ENCODE measurements around the gene COQ10B.
A peak's percentile ranks its signal among the peaks of the same experiment; 100 is the strongest.
"Not testable (repeated sequence)": the region's sequence is repeated elsewhere in the genome, so short reads cannot be mapped to it uniquely, and the experiment has no call there.

COQ10B gene

DNA sequence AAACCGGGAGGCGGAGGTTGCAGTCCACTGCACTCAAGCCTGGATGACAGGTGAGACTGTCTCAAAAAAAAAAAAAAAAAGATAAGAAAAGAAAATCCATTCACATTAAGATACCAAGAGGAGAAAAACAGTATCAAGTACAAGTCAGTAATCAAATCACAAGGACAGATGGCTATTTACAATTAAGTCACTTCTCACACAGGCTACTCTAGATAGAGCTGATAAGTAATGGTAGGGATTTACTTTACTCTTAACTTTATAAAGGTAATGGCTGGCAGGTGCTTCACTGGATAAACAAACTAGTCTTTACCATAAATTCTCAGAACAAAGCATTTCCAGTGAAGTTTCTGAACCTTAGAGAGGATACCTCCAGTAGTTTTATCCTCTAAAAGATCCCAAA is 30.0 kb upstream of the COQ10B start:
- Histone ChIP-seq H2BK15ac (replicated peaks; ENCODE audit: low read depth) (no peak overlapping the region), H3K27me3 (ENCODE audit: insufficient read depth, low read length, poor library complexity) (no peaks in the 10 kb centered on the region), H2BK120ac (ENCODE audit: low read depth, low read length) (no peak overlapping the region), H3K4me3 (ENCODE audit: low read length) (no peak overlapping the region), H3K36me3 (ENCODE audit: control insufficient read depth, insufficient read depth, low read length) (no peaks in the 10 kb centered on the region), H4K5ac (ENCODE audit: low read length) (no peak overlapping the region), H3K18ac (ENCODE audit: low read length) (no peak overlapping the region), H3K9ac (ENCODE audit: low read length) (no peak overlapping the region), H2BK5ac (ENCODE audit: low read length) (no peak overlapping the region), H3K4me2 (ENCODE audit: low read length) (no peak overlapping the region), H3K79me2 (ENCODE audit: control insufficient read depth, insufficient read depth, low read length) (peaks cover 58% of the 10 kb centered on the region), H4K8ac (ENCODE audit: low read depth, low read length) (no peak overlapping the region), H3K4me1 (ENCODE audit: control insufficient read depth, low read depth, low read length) (no peaks in the 10 kb centered on the region), H3K4ac (ENCODE audit: low read depth, low read length) (no peak overlapping the region), H3K79me1 (ENCODE audit: low read length) (no peaks in the 10 kb centered on the region), H2AK5ac (ENCODE audit: low read length) (no peak overlapping the region), H3K23ac (ENCODE audit: low read length) (no peak overlapping the region), H3K56ac (ENCODE audit: low read length) (no peak overlapping the region), H3K27ac (ENCODE audit: low read depth, low read length) (no peak overlapping the region)
- no CpG with 5 or more reads among the region's 2 CpGs for WGBS (ENCODE audit: extremely low coverage, insufficient coverage, low lambda C conversion rate)
- no peak for DNase-seq

- no peak overlapping the region for H3K27ac ChIP-seq (ENCODE audit: low read depth, low read length)
- no peak overlapping the region for H3K9ac ChIP-seq (ENCODE audit: low read length)
- H3K36me3 ChIP-seq (ENCODE audit: control insufficient read depth, insufficient read depth, low read length): no peaks in the 10 kb centered on the region
- no peaks in the 10 kb centered on the region for H3K27me3 ChIP-seq (ENCODE audit: insufficient read depth, low read length, poor library complexity)
- H4K5ac ChIP-seq (ENCODE audit: low read length): no peak overlapping the region
- H3K18ac ChIP-seq (ENCODE audit: low read length): no peak overlapping the region
- no peaks in the 10 kb centered on the region for H3K79me1 ChIP-seq (ENCODE audit: low read length)
- no peak overlapping the region for H2BK120ac ChIP-seq (ENCODE audit: low read depth, low read length)
- no CpG with 5 or more reads among the region's 7 CpGs for WGBS (ENCODE audit: extremely low coverage, insufficient coverage, low lambda C conversion rate)
- H2BK5ac ChIP-seq (ENCODE audit: low read length): no peak overlapping the region
- no peak overlapping the region for H4K8ac ChIP-seq (ENCODE audit: low read depth, low read length)
- H3K4me3 ChIP-seq (ENCODE audit: low read length): no peak overlapping the region
- H2AK5ac ChIP-seq (ENCODE audit: low read length): no peak overlapping the region
- H3K79me2 ChIP-seq (ENCODE audit: control insufficient read depth, insufficient read depth, low read length): peaks cover 80% of the 10 kb centered on the region
- no peak overlapping the region for H3K23ac ChIP-seq (ENCODE audit: low read length)
- H3K56ac ChIP-seq (ENCODE audit: low read length): no peak overlapping the region
- H3K4me2 ChIP-seq (ENCODE audit: low read length): no peak overlapping the region
- no peaks in the 10 kb centered on the region for H3K4me1 ChIP-seq (ENCODE audit: control insufficient read depth, low read depth, low read length)
- no peak for DNase-seq
- no peak overlapping the region for H3K4ac ChIP-seq (ENCODE audit: low read depth, low read length)
- no peak overlapping the region for H2BK15ac ChIP-seq (replicated peaks; ENCODE audit: low read depth)
Observed at GRCh38 chr2:197425550-197425949, 27.8 kb upstream of the COQ10B start.

DNA sequence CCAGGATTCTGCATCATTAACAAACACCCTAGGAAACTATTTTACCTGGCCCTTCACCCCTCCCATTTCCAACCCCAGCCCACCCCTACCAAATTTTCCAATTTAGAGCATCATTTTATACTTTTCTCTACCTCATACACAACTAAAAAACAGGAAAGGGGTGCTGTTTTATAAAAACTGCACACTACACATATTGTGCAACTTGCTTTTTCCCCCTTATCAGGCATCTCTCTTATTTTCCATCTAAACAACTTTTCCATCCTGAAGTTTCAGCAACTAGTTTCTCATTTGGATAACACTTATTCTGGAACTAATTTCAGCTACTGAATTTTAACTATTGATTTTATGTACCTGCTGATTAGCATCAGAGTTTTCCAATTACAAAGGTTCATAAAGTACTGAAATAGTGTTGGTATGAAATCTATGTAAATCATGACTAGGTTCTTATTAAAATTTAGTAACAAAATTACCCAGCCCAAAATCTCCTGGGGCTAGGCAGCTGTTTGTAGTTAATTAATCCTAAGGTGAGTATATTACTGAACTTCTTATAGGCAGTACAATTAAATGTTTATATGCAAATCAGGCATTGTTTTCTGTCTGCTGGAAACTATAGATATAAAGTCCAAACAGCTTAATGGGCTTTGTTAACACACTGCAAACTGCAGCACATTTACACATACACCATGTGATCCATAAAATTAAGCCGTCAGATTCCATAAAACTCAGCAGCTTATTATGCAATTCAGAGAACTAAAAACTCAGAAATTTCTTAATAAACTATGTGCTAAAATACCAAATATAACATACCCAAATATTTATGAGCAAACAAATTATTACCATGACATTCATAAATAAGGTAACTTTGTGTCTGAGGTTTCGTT is 26.4 kb upstream of the COQ10B start:
- H3K56ac ChIP-seq (ENCODE audit: low read length): no peak overlapping the region
- no CpG with 5 or more reads among the region's 2 CpGs for WGBS (ENCODE audit: extremely low coverage, insufficient coverage, low lambda C conversion rate)
- H2BK15ac ChIP-seq (replicated peaks; ENCODE audit: low read depth): no peak overlapping the region
- H2AK5ac ChIP-seq (ENCODE audit: low read length): no peak overlapping the region
- H3K9ac ChIP-seq (ENCODE audit: low read length): no peak overlapping the region
- no peak overlapping the region for H2BK120ac ChIP-seq (ENCODE audit: low read depth, low read length)
- no peaks in the 10 kb centered on the region for H3K36me3 ChIP-seq (ENCODE audit: control insufficient read depth, insufficient read depth, low read length)
- no peaks in the 10 kb centered on the region for H3K27me3 ChIP-seq (ENCODE audit: insufficient read depth, low read length, poor library complexity)
- H3K4me2 ChIP-seq (ENCODE audit: low read length): no peak overlapping the region
- no peak overlapping the region for H2BK5ac ChIP-seq (ENCODE audit: low read length)
- no peaks in the 10 kb centered on the region for H3K79me1 ChIP-seq (ENCODE audit: low read length)
- no peak overlapping the region for H3K23ac ChIP-seq (ENCODE audit: low read length)
- no peak overlapping the region for H4K8ac ChIP-seq (ENCODE audit: low read depth, low read length)
- no peaks in the 10 kb centered on the region for H3K4me1 ChIP-seq (ENCODE audit: control insufficient read depth, low read depth, low read length)
- no peak overlapping the region for H4K5ac ChIP-seq (ENCODE audit: low read length)
- H3K27ac ChIP-seq (ENCODE audit: low read depth, low read length): no peak overlapping the region
- H3K4me3 ChIP-seq (ENCODE audit: low read length): no peak overlapping the region
- no peak for DNase-seq
- no peak overlapping the region for H3K18ac ChIP-seq (ENCODE audit: low read length)
- peaks cover 90% of the 10 kb centered on the region for H3K79me2 ChIP-seq (ENCODE audit: control insufficient read depth, insufficient read depth, low read length)
- no peak overlapping the region for H3K4ac ChIP-seq (ENCODE audit: low read depth, low read length)

DNA sequence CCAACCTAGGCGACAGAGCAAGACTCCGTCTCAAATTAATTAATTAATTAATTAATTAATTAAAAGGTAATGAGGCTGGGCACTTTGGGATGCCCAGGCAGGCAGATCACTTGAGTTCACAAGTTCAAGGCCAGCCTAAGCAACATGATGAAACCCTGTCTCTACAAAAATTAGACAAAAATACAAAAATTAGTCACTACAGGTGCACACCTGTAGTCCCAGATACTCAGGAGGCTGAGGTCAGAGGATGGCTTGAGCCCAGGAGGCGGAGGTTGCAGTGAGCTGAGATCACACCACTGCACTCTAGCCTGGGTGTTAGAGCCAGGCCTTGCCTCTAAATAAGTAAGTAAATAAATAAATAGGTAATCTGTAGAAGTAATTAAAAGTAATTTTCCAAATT is 25.4 kb upstream of the COQ10B start:
- H3K36me3 ChIP-seq (ENCODE audit: control insufficient read depth, insufficient read depth, low read length): no peaks in the 10 kb centered on the region
- no peak overlapping the region for H3K56ac ChIP-seq (ENCODE audit: low read length)
- H2BK15ac ChIP-seq (replicated peaks; ENCODE audit: low read depth): no peak overlapping the region
- H3K27ac ChIP-seq (ENCODE audit: low read depth, low read length): no peak overlapping the region
- WGBS (ENCODE audit: extremely low coverage, insufficient coverage, low lambda C conversion rate): no CpG with 5 or more reads among the region's 3 CpGs
- DNase-seq: no peak
- H2BK120ac ChIP-seq (ENCODE audit: low read depth, low read length): no peak overlapping the region
- H3K23ac ChIP-seq (ENCODE audit: low read length): no peak overlapping the region
- H3K4ac ChIP-seq (ENCODE audit: low read depth, low read length): no peak overlapping the region
- no peak overlapping the region for H3K4me3 ChIP-seq (ENCODE audit: low read length)
- no peak overlapping the region for H3K4me2 ChIP-seq (ENCODE audit: low read length)
- H3K79me2 ChIP-seq (ENCODE audit: control insufficient read depth, insufficient read depth, low read length): peaks cover 98% of the 10 kb centered on the region
- H3K4me1 ChIP-seq (ENCODE audit: control insufficient read depth, low read depth, low read length): no peaks in the 10 kb centered on the region
- H3K27me3 ChIP-seq (ENCODE audit: insufficient read depth, low read length, poor library complexity): no peaks in the 10 kb centered on the region
- H2AK5ac ChIP-seq (ENCODE audit: low read length): no peak overlapping the region
- no peak overlapping the region for H3K18ac ChIP-seq (ENCODE audit: low read length)
- no peak overlapping the region for H2BK5ac ChIP-seq (ENCODE audit: low read length)
- no peak overlapping the region for H3K9ac ChIP-seq (ENCODE audit: low read length)
- H4K8ac ChIP-seq (ENCODE audit: low read depth, low read length): no peak overlapping the region
- no peak overlapping the region for H4K5ac ChIP-seq (ENCODE audit: low read length)
- H3K79me1 ChIP-seq (ENCODE audit: low read length): no peaks in the 10 kb centered on the region

- no peaks in the 10 kb centered on the region for H3K79me1 ChIP-seq (ENCODE audit: low read length)
- H3K56ac ChIP-seq (ENCODE audit: low read length): no peak overlapping the region
- H3K4me3 ChIP-seq (ENCODE audit: low read length): no peak overlapping the region
- H3K27ac ChIP-seq (ENCODE audit: low read depth, low read length): no peak overlapping the region
- no peak overlapping the region for H3K18ac ChIP-seq (ENCODE audit: low read length)
- peak overlapping the region; percentile 12 for H3K9ac ChIP-seq (ENCODE audit: low read length)
- no CpG with 5 or more reads among the region's 6 CpGs for WGBS (ENCODE audit: extremely low coverage, insufficient coverage, low lambda C conversion rate)
- H3K4ac ChIP-seq (ENCODE audit: low read depth, low read length): no peak overlapping the region
- H2BK120ac ChIP-seq (ENCODE audit: low read depth, low read length): no peak overlapping the region
- H3K4me2 ChIP-seq (ENCODE audit: low read length): no peak overlapping the region
- DNase-seq: no peak
- no peak overlapping the region for H4K5ac ChIP-seq (ENCODE audit: low read length)
- no peak overlapping the region for H4K8ac ChIP-seq (ENCODE audit: low read depth, low read length)
- no peak overlapping the region for H2BK15ac ChIP-seq (replicated peaks; ENCODE audit: low read depth)
- H2AK5ac ChIP-seq (ENCODE audit: low read length): no peak overlapping the region
- peaks cover 3% of the 10 kb centered on the region for H3K4me1 ChIP-seq (ENCODE audit: control insufficient read depth, low read depth, low read length)
- H3K36me3 ChIP-seq (ENCODE audit: control insufficient read depth, insufficient read depth, low read length): no peaks in the 10 kb centered on the region
- no peak overlapping the region for H2BK5ac ChIP-seq (ENCODE audit: low read length)
- peaks cover 77% of the 10 kb centered on the region for H3K79me2 ChIP-seq (ENCODE audit: control insufficient read depth, insufficient read depth, low read length)
- no peak overlapping the region for H3K23ac ChIP-seq (ENCODE audit: low read length)
- no peaks in the 10 kb centered on the region for H3K27me3 ChIP-seq (ENCODE audit: insufficient read depth, low read length, poor library complexity)
Observed at GRCh38 chr2:197431858-197432257, 21.5 kb upstream of the COQ10B start.

GRCh38 chr2:197432527-197432926 is 20.8 kb upstream of the COQ10B start:
- not testable (repeated sequence) for H4K5ac ChIP-seq (ENCODE audit: low read length); H3K27me3 ChIP-seq (ENCODE audit: insufficient read depth, low read length, poor library complexity); H2AK5ac ChIP-seq (ENCODE audit: low read length); H3K79me1 ChIP-seq (ENCODE audit: low read length); H3K4ac ChIP-seq (ENCODE audit: low read depth, low read length); H3K23ac ChIP-seq (ENCODE audit: low read length); H2BK15ac ChIP-seq (replicated peaks; ENCODE audit: low read depth); H3K4me2 ChIP-seq (ENCODE audit: low read length); H3K36me3 ChIP-seq (ENCODE audit: control insufficient read depth, insufficient read depth, low read length); H3K18ac ChIP-seq (ENCODE audit: low read length); H3K4me1 ChIP-seq (ENCODE audit: control insufficient read depth, low read depth, low read length); H2BK120ac ChIP-seq (ENCODE audit: low read depth, low read length); H4K8ac ChIP-seq (ENCODE audit: low read depth, low read length); H3K27ac ChIP-seq (ENCODE audit: low read depth, low read length); H3K9ac ChIP-seq (ENCODE audit: low read length); H3K4me3 ChIP-seq (ENCODE audit: low read length); DNase-seq; H2BK5ac ChIP-seq (ENCODE audit: low read length)
- Histone ChIP-seq H3K56ac (ENCODE audit: low read length) (peak overlapping the region; percentile 47), H3K79me2 (ENCODE audit: control insufficient read depth, insufficient read depth, low read length) (peaks cover 71% of the 10 kb centered on the region)
- no CpG with 5 or more reads among the region's 6 CpGs for whole genome bisulfite sequencing (ENCODE audit: extremely low coverage, insufficient coverage, low lambda C conversion rate)

All from mesendoderm (in vitro differentiated cells).